KMS-11 (cell line): Measurements from ENCODE around the gene TMEM80.

Source experiments
- H2AFZ ChIP-seq: fragments of 200-600 bp; sonication (generic); 2 replicates; pipeline ENCODE4 v1.6.1; 2016; ENCODE audit warnings: antibody characterized with exemption, mixed run types, low read depth
- H3K27ac ChIP-seq: fragments of 200-600 bp; sonication (generic); 2 replicates; pipeline ENCODE4 v1.6.1; 2016; ENCODE audit warnings: mild to moderate bottlenecking, mixed run types
- H3K27me3 ChIP-seq: fragments of 200-600 bp; sonication (generic); 2 replicates; pipeline ENCODE4 v1.6.1; 2017; ENCODE audit warnings: mild to moderate bottlenecking, low read depth, mixed run types, moderate library complexity; ENCODE audit not compliant: insufficient read depth
- H3K36me3 ChIP-seq: fragments of 200-600 bp; sonication (generic); 2 replicates; pipeline ENCODE4 v1.6.1; 2017; ENCODE audit warnings: mild to moderate bottlenecking, mixed run types; ENCODE audit not compliant: insufficient read depth
- H3K4me1 ChIP-seq: fragments of 200-600 bp; sonication (generic); 2 replicates; pipeline ENCODE4 v1.6.1; 2016; ENCODE audit warnings: mild to moderate bottlenecking, low read depth, mixed run types; ENCODE audit not compliant: poor library complexity, severe bottlenecking
- H3K4me2 ChIP-seq: fragments of 200-600 bp; sonication (generic); 2 replicates; pipeline ENCODE4 v1.7.0; 2016; ENCODE audit warnings: mild to moderate bottlenecking, mixed run types
- H3K4me3 ChIP-seq: fragments of 200-600 bp; sonication (generic); IDR thresholded peaks from 2 replicates; pipeline ENCODE4 v1.6.1; 2017; ENCODE audit warnings: low read depth, low read length, mixed read lengths; ENCODE audit not compliant: insufficient read depth
- H3K79me2 ChIP-seq: fragments of 200-600 bp; sonication (generic); 2 replicates; pipeline ENCODE4 v1.6.1; 2016; ENCODE audit warnings: low read depth, mixed run types; ENCODE audit not compliant: insufficient read depth
- H3K9ac ChIP-seq: fragments of 200-600 bp; sonication (generic); 2 replicates; pipeline ENCODE4 v1.6.1; 2016; ENCODE audit warnings: mild to moderate bottlenecking, mixed run types
- H4K20me1 ChIP-seq: fragments of 200-600 bp; sonication (generic); 2 replicates; pipeline ENCODE4 v1.6.1; 2016; ENCODE audit warnings: mild to moderate bottlenecking, mixed run types; ENCODE audit not compliant: insufficient read depth
- CTCF ChIP-seq: fragments of 200-600 bp; sonication (generic); conservative IDR thresholded peaks from 2 replicates; pipeline ENCODE4 v1.6.1; 2017; ENCODE audit warnings: low read depth, mild to moderate bottlenecking, antibody characterized with exemption, low read length, moderate library complexity, mixed read lengths

TMEM80 gene

GRCh38 chr11:709109-709997 lies 13.7 kb downstream of the TMEM80 start:
- Histone ChIP-seq H3K4me2 (no peak overlapping the region), H3K36me3 (no peaks in the 10 kb centered on the region), H3K27me3 (no peaks in the 10 kb centered on the region), H3K79me2 (no peaks in the 10 kb centered on the region), H3K27ac (no peak overlapping the region), H3K9ac (no peak overlapping the region), H4K20me1 (no peaks in the 10 kb centered on the region), H3K4me1 (no peaks in the 10 kb centered on the region), H3K4me3 (no peak overlapping the region), H2AFZ (no peak overlapping the region)
- no peak for TF ChIP-seq CTCF

GRCh38 chr11:714436-714835 lies 18.8 kb downstream of the TMEM80 start:
- no peak overlapping the region for H3K4me2 ChIP-seq
- peaks cover 5% of the 10 kb centered on the region; the same call in 1 of the 2 replicates for H3K27me3 ChIP-seq
- no peak overlapping the region for H3K9ac ChIP-seq
- H3K27ac ChIP-seq = no peak overlapping the region
- no peaks in the 10 kb centered on the region for H3K4me1 ChIP-seq
- no peak for TF ChIP-seq CTCF
- no peaks in the 10 kb centered on the region for H4K20me1 ChIP-seq
- no peaks in the 10 kb centered on the region for H3K36me3 ChIP-seq
- no peaks in the 10 kb centered on the region for H3K79me2 ChIP-seq
- no peak overlapping the region for H2AFZ ChIP-seq
- no peak overlapping the region for H3K4me3 ChIP-seq

DNA sequence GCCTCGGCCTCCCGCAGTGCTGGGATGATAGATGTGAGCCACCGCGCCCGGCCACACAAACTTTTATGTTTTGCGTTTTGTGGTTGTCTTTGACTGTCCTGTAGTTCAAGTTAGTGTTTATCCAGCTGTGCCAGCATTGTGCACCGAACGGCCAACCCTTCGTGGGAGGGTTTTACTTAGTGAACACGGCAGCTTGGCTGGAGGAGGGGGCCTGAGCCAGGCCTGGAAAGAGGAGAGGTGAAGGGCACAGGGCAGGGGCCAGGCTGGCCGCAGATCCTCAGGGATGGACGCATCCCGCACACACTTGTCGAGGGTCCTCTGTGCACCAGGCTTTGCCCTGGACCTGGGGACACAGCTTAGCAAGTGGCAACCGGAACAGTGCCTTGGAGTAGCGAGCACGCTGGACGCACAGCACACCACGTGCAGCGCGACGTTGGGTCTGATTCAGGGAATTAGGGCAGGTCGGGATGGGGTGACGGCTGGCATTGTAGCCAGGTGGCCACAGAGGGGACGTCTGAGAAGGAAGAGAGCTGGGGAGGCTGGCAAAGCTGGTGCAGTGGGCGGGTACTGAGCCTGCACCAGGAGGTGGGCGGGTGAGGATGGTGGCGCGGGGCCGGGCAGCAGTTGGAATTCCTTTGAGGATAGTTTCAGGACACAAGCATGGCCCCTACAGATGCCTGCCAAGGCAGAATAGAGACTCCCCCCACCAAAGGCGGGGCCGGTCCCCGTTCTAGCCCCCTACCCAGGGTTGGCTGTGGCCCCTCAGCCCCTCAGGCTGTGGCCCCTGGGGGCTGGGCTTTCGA lies 23.8 kb downstream of the TMEM80 start:
- no peak for TF ChIP-seq CTCF

DNA sequence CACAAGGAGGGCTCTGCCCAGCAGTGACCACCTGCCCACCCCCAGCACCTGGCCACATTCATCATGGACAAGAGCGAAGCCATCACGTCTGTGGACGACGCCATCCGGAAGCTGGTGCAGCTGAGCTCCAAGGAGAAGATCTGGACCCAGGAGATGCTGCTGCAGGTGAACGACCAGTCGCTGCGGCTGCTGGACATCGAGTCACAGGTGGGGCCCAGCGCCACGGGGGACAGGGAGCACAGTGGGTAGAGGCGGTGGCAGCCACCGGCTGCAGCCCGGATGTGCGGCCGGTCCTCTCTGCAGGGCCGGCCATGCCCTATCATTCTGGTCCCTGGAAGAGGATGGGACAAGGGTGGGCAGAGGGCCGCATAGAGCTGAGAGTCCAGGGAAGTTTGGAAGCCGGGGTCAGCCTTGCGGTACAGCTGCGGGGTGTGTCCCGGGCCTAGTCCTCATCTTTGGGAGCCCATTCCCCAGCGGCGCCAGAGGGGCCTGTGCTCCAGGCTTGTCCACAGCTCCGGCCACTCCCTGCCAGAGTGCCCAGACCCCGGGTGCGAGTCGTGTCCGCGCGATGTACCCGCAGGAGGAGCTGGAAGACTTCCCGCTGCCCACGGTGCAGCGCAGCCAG lies 24.5 kb downstream of the TMEM80 start:
- Histone ChIP-seq H2AFZ (no peak overlapping the region), H3K36me3 (no peaks in the 10 kb centered on the region), H3K4me3 (no peak overlapping the region), H3K4me1 (peaks cover 40% of the 10 kb centered on the region), H4K20me1 (no peaks in the 10 kb centered on the region), H3K27me3 (peaks cover 17% of the 10 kb centered on the region), H3K79me2 (no peaks in the 10 kb centered on the region), H3K27ac (no peak overlapping the region), H3K4me2 (no peak overlapping the region), H3K9ac (no peak overlapping the region)
- TF ChIP-seq CTCF = no peak

More for the DNA sequence above, 23.8 kb downstream of the TMEM80 start:
- H3K27me3 ChIP-seq = peaks cover 17% of the 10 kb centered on the region
- H3K4me2 ChIP-seq = no peak overlapping the region
- peaks cover 33% of the 10 kb centered on the region for H3K4me1 ChIP-seq
- no peak overlapping the region for H3K9ac ChIP-seq
- H4K20me1 ChIP-seq = no peaks in the 10 kb centered on the region
- H3K4me3 ChIP-seq = no peak overlapping the region
- H3K27ac ChIP-seq = no peak overlapping the region
- no peak overlapping the region for H2AFZ ChIP-seq
- no peaks in the 10 kb centered on the region for H3K36me3 ChIP-seq
- no peaks in the 10 kb centered on the region for H3K79me2 ChIP-seq
